HepG2 (cell line): ENCODE measurements around the gene HBQ1. TPM values are rescaled to one million over a fixed set of nuclear protein-coding genes. Genes with fewer than 3 reads are reported as not detected.
"Not testable (repeated sequence)": the region's sequence is repeated elsewhere in the genome, so short reads cannot be mapped to it uniquely, and the experiment has no call there.

ENCODE experiments used
- ATAC-seq: fragments of 200-7000 bp; cut with Tn5 transposase; 3 replicates; pipeline ENCODE4 v1.9.1; 2020; ENCODE audit warnings: mild to moderate bottlenecking, moderate library complexity
- BruUV-seq: library from RNA; stranded (reverse); fragments of 400-500 nt; replicated peaks from 2 replicates; lab custom pipeline; 2021; lab: Mats Ljungman, UMichigan
- CTCF ChIA-PET: fragments of 300-600 bp; formaldehyde crosslinking; extraction: SDS; loops from one replicate; lab custom pipeline; 2021; ENCODE audit warnings: low total read pairs, inconsistent platforms, low intra/inter-chr PET ratio; lab: Yijun Ruan, JAX
- POLR2A ChIA-PET: fragments of 350-600 bp; sonication (Branson Sonifier 250); formaldehyde crosslinking; loops from one replicate; lab custom pipeline; 2020; ENCODE audit warnings: antibody characterized with exemption, inconsistent platforms; lab: Yijun Ruan, JAX
- DNase-seq: peaks from one replicate; pipeline ENCODE4 v3.0.0-alpha.2; 2015; ENCODE audit warnings: low spot score
- FAIRE-seq: peaks from 3 replicates; lab custom pipeline; 2011; peaks lifted over from hg19 to GRCh38; lab: Jason Lieb, UNC
- H2AFZ ChIP-seq: one replicate; pipeline ENCODE4 v1.6.1; 2011; ENCODE audit warnings: low read length, inconsistent platforms
- H3K27ac ChIP-seq: fragments of 300-600 bp; 3 replicates; pipeline ENCODE4 v1.8.0; 2011; ENCODE audit warnings: mixed run types, mild to moderate bottlenecking, mixed read lengths, low read length, inconsistent platforms; ENCODE audit not compliant: insufficient read depth; ENCODE audit errors: extremely low read length
- H3K27me3 ChIP-seq, 2 experiments: fragments of 200-600 bp in 1 of 2; 2 replicates in 1 of 2; 3 replicates in 1 of 2; pipeline versions ENCODE4 v1.6.0 to v1.8.0; 2011; ENCODE audit warnings: low read length in 2 of 2, mild to moderate bottlenecking in 2 of 2, moderate library complexity in 2 of 2, inconsistent platforms in 1 of 2; ENCODE audit not compliant: insufficient read depth in 2 of 2, control insufficient read depth in 1 of 2
- H3K36me3 ChIP-seq, 2 experiments: fragments of 200-600 bp in 1 of 2; replicated peaks in 1 of 2; 2 replicates in 1 of 2; 3 replicates in 1 of 2; pipeline versions ENCODE4 v1.5.1 to v1.8.0; 2011; ENCODE audit warnings: low read length in 2 of 2, inconsistent platforms in 1 of 2; ENCODE audit not compliant: insufficient read depth in 2 of 2, control insufficient read depth in 1 of 2
- H3K4me1 ChIP-seq: 2 replicates; pipeline ENCODE4 v1.5.1; 2012; ENCODE audit warnings: low read length, inconsistent platforms; ENCODE audit not compliant: insufficient read depth
- H3K4me2 ChIP-seq: 2 replicates; pipeline ENCODE4 v1.6.0; 2011; ENCODE audit warnings: low read depth, low read length, inconsistent platforms
- H3K4me3 ChIP-seq, 3 experiments: fragments of 200-600 bp in 1 of 3; sonication (generic), shearing (Covaris generic) in 1 of 3; replicated peaks in 1 of 3; 2 replicates each; pipeline ENCODE4 v1.5.1; 2011 to 2016; ENCODE audit warnings: low read length in 3 of 3, inconsistent platforms in 2 of 3, low read depth in 2 of 3, mild to moderate bottlenecking in 2 of 3, control low read depth in 1 of 3, mixed read lengths in 1 of 3; ENCODE audit not compliant: insufficient read depth in 1 of 3
- H3K79me2 ChIP-seq: one replicate; pipeline ENCODE4 v1.6.1; 2011; ENCODE audit warnings: low read length, inconsistent platforms; ENCODE audit not compliant: insufficient read depth
- H3K9ac ChIP-seq: 2 replicates; pipeline ENCODE4 v1.6.0; 2011; ENCODE audit warnings: mild to moderate bottlenecking, low read depth, low read length, inconsistent platforms; ENCODE audit not compliant: insufficient read depth
- H3K9me3 ChIP-seq: 2 replicates; pipeline ENCODE4 v1.5.1; 2012; ENCODE audit warnings: mild to moderate bottlenecking, low read length
- H4K20me1 ChIP-seq: 2 replicates; pipeline ENCODE4 v1.6.0; 2011; ENCODE audit warnings: inconsistent platforms, mild to moderate bottlenecking, low read length, moderate library complexity; ENCODE audit not compliant: insufficient read depth
- CBX2 ChIP-seq, 2 experiments: fragments of 200-600 bp in 1 of 2; sonication (generic); formaldehyde crosslinking in 1 of 2; IDR thresholded peaks; 2 replicates each; pipeline versions ENCODE4 v1.7.0 to v1.8.1; 2018 to 2022; ENCODE audit warnings: low read depth in 2 of 2, low read length in 1 of 2, mild to moderate bottlenecking in 1 of 2, missing genetic modification reagents in 1 of 2
- CHD2 ChIP-seq: IDR thresholded peaks from 2 replicates; pipeline ENCODE4 v1.6.1; 2011; ENCODE audit warnings: low read depth, low read length, improper control_type of control experiment
- GPBP1L1 ChIP-seq: sonication (generic); formaldehyde crosslinking; IDR thresholded peaks from 2 replicates; pipeline ENCODE4 v1.5.0; 2020; ENCODE audit warnings: mild to moderate bottlenecking, missing genetic modification reagents
- TBX3 ChIP-seq: fragments of 450-650 bp; IDR thresholded peaks from 2 replicates; pipeline ENCODE4 v1.6.1; 2017; ENCODE audit warnings: antibody characterized with exemption, mild to moderate bottlenecking, inconsistent platforms, borderline replicate concordance
- TRIM24 ChIP-seq: sonication (generic); formaldehyde crosslinking; IDR thresholded peaks from 2 replicates; pipeline ENCODE4 v1.8.0; 2022; ENCODE audit warnings: mild to moderate bottlenecking, missing genetic modification reagents
- ZFP90 ChIP-seq: sonication (generic); formaldehyde crosslinking; IDR thresholded peaks from 2 replicates; pipeline ENCODE4 v1.8.0; 2022; ENCODE audit warnings: missing genetic modification reagents, mild to moderate bottlenecking, inconsistent platforms, borderline replicate concordance
- ZNF33B ChIP-seq: sonication (generic); formaldehyde crosslinking; IDR thresholded peaks from 2 replicates; pipeline ENCODE4 v1.5.1; 2020; ENCODE audit warnings: mild to moderate bottlenecking, missing genetic modification reagents
- ZNF354B ChIP-seq: sonication (generic); formaldehyde crosslinking; IDR thresholded peaks from 2 replicates; pipeline ENCODE4 v1.8.0; 2022; ENCODE audit warnings: mild to moderate bottlenecking, missing genetic modification reagents
- ZNF549 ChIP-seq: sonication (generic); formaldehyde crosslinking; IDR thresholded peaks from 2 replicates; pipeline ENCODE4 v1.5.0; 2020; ENCODE audit warnings: missing genetic modification reagents
- ZNF562 ChIP-seq: sonication (generic); formaldehyde crosslinking; IDR thresholded peaks from 2 replicates; pipeline ENCODE4 v1.8.0; 2022; ENCODE audit warnings: missing genetic modification reagents, borderline replicate concordance
- ZNF740 ChIP-seq: sonication (generic); formaldehyde crosslinking; IDR thresholded peaks from 2 replicates; pipeline ENCODE4 v1.4.0; 2020; ENCODE audit warnings: missing genetic modification reagents
- WGBS: methylation state at CpG from one replicate; pipeline ENCODE4 v1.1.6; 2017; ENCODE audit warnings: low lambda C conversion rate; 5-methylcytosine and 5-hydroxymethylcytosine counted together
- in situ Hi-C: cut with HindIII; loops from 2 replicates; pipeline ENCODE4 v1.10.0; 2017; ENCODE audit warnings: low pct_unique_long_range_greater_than_20kb; ENCODE audit not compliant: extremely low pct_ligation_motif_present
- intact Hi-C: fragments of 100-400 bp; cut with micrococcal nuclease; formaldehyde crosslinking; loops from one replicate; pipeline ENCODE4 v1.10.0; 2022; ENCODE audit not compliant: unreplicated experiment
- polyA plus RNA-seq, 8 experiments: library from polyadenylated mRNA; depleted of rRNA in 3 of 8; stranded (reverse) in 7 of 8; unstranded in 1 of 8; fragments of >200 nt; fragmentation: Illumina TruSeq in 4 of 8; extraction: Trizol in 4 of 8; gene quantifications; 2 replicates each; pipeline versions ENCODE4 v1.2.1 to v1.2.3, GENCODE V29; 2011 to 2016; ENCODE audit warnings: low read depth in 4 of 8, missing spikeins in 1 of 8, mixed read lengths in 1 of 8; ENCODE audit not compliant: insufficient read depth in 1 of 8
- total RNA-seq, 5 experiments: library from RNA; depleted of rRNA; stranded (reverse); fragments of >200 nt; fragmentation: Illumina TruSeq; extraction: Trizol; gene quantifications; 2 replicates each; pipeline ENCODE4 v1.2.3, GENCODE V29; 2016; ENCODE audit warnings: low read depth in 1 of 5

The HBQ1 gene
- total and polyA plus RNA-seq, 2 of the 13 experiments (the other 11 are each of a cell fraction or from before 2014, with no cell fraction given): 4.9 to 7.4 TPM

GRCh38 chr16:170788-171187 is 9.5 kb upstream of the HBQ1 start:
- ATAC-seq (no peak), FAIRE-seq (no peak), DNase-seq (no peak)
- TF ChIP-seq CBX2 (IDR thresholded peaks at IDR 0.05; ENCODE audit: low read depth, low read length) (no peak), CBX2 (CRISPR knock-in tag; IDR thresholded peaks at IDR 0.05; ENCODE audit: low read depth) (no peak), ZFP90 (CRISPR knock-in tag) (no peak), ZNF33B (CRISPR knock-in tag) (no peak), TRIM24 (CRISPR knock-in tag) (no peak), ZNF549 (CRISPR knock-in tag) (no peak), TBX3 (no peak), ZNF354B (CRISPR knock-in tag) (no peak), ZNF562 (CRISPR knock-in tag) (no peak), CHD2 (no peak), GPBP1L1 (CRISPR knock-in tag) (no peak), ZNF740 (CRISPR knock-in tag) (no peak)
- Histone ChIP-seq H3K79me2 (no peaks in the 10 kb centered on the region), H3K9me3 (no peaks in the 10 kb centered on the region), H3K36me3 (no peaks in the 10 kb centered on the region), H3K9ac (no peak overlapping the region), H2AFZ (no peak overlapping the region), H3K27ac (no peak overlapping the region), H3K27me3 (peaks cover 19 to 42% of the 10 kb centered on the region in 2 experiments), H3K4me2 (no peak overlapping the region), H3K4me3 (no peak overlapping the region), H4K20me1 (0 out of 2 replicates have a peak, but pooled peaks cover 2% of the 10 kb centered on the region), H3K4me1 (0 out of 2 replicates have a peak, but pooled peaks cover 16% of the 10 kb centered on the region)
- in situ Hi-C loops: no loop called here
- no TSS peak for BruUV-seq
- ChIA-PET POLR2A (no interaction called here), CTCF (no interaction called here)
- 59% methylated on average over 1 of the region's 1 CpG for WGBS
- intact Hi-C loops: no loop called here

GRCh38 chr16:172374-172941 is 7.8 kb upstream of the HBQ1 start, which contains the start of gene HBA2:
HBA2 (plus strand) TSS chr16:172876; CDS start chr16:172913, 37 bp downstream.
- H3K4me3 ChIP-seq, H3K4me2 ChIP-seq, H3K27ac ChIP-seq, H3K36me3 ChIP-seq, H3K9me3 ChIP-seq, FAIRE-seq, H3K79me2 ChIP-seq, DNase-seq, H4K20me1 ChIP-seq, H3K4me1 ChIP-seq, CTCF ChIA-PET, intact Hi-C loops, in situ Hi-C loops, H2AFZ ChIP-seq, H3K9ac ChIP-seq, BruUV-seq, ATAC-seq, POLR2A ChIA-PET: not testable (repeated sequence)
- H3K27me3 ChIP-seq: peaks cover 7 to 28% of the 10 kb centered on the region in 2 experiments
- WGBS: no CpG with 5 or more reads among the region's 74 CpGs
